Measurements from ENCODE around the gene WASF2.
"Not testable (repeated sequence)": the region's sequence is repeated elsewhere in the genome, so short reads cannot be mapped to it uniquely, and the experiment has no call there.

The WASF2 gene

DNA sequence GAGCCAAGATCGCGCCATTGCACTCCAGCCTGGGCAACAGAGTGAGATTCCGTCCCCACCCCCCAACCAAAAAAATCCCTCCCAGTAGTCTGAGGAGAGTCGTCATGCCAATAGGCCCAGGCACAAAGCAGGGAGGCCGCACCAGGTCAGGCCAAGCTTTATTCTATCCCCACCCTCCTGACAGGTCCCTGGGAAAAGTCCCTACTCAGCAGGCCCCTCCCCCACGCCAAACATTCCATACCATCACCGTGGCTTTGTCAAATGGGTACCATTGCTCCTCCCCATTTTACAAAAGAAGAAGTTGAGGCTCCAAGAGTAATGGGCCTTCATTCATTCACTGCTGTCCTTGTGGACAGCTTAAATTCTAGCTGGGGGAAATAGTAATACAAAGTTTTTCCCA, 92.2 kb downstream of the WASF2 start:
- DNase-seq (ENCODE audit: low read depth), result no peak

DNA sequence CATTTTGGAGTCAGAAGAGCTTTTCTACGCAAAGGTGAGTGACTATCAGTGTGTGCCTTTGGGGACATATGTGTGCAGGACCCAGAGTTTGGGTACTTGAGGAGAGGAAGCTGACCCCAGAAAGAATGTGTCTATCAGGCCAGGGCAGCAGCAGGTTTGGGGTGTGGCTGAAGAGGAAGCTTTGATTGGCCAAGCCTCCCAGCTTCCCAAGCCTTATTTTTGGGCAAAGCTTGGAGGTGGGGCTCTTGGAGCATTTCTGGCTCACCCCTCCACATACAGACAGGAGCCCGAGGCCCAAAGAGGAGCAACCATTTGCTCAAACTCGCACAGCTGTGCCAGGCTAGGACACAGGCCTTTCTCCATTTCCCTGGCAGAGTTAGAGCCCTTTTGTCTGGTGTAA, 92.9 kb downstream of the WASF2 start:
- no peak for DNase-seq (ENCODE audit: low read depth)

DNA sequence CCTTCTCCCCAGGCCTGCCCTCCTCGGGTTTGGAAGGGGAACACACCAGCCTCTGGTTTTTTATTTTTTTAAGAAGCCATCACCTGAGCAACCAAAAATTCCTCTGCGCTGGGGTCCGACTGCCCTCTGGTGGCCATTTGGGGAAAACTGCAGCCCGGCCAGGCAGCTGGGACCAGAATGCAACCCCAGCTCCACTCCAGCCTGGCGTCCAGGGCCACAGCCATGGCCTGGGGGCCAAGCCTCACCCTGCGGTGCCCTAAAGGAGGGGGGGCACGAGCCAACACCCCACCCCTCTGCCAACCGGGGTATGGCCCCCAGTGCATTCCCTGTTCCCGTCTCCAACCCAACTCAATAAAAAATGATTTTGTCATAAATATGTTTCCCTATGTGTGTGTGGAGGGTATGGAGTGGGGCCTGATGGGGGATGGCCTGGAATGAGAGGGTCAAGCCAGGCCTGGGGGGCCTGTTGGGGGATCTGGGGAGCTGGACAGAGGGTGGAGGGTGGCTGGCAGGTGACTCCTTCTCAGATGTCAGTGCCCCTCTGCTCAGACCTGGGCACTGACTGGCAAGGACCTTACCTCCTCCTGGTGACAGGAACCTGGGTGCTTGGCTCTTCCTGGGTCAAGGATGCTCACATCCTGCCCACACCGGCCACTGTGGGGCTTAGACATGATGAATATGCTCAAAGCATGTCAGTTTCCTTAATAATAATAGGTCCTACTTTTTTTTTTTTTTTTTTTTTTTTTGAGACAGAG, 94.3 kb downstream of the WASF2 start:
- no peak for DNase-seq (ENCODE audit: low read depth)

DNA sequence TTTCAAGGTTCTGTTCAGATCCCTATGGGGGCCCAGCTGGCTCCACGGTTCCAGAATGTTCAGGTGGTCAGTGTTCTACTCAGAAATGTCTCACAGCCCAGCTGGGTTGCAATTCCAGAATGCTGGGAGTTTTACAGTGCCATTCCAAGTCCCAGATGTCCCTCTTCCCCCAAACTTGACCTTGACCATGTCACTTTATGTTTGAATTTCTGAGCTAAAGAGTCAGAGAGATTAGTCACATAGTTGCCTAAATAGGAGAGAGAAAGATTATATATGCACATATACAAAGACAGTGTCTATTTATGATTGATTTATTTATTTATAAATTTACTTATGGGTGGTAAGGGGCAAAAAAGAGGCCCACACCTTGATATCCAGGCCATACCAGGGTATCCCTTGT, 95.0 kb downstream of the WASF2 start:
- no peak for DNase-seq (ENCODE audit: low read depth)

DNA sequence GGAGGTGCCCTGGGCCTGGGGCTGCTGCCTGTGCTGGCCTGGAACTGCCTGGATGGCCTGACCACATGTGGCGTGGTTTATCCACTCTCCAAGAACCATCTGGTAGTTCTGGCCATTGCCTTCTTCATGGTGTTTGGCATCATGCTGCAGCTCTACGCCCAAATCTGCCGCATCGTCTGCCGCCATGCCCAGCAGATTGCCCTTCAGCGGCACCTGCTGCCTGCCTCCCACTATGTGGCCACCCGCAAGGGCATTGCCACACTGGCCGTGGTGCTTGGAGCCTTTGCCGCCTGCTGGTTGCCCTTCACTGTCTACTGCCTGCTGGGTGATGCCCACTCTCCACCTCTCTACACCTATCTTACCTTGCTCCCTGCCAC, 95.7 kb downstream of the WASF2 start:
- DNase-seq (ENCODE audit: low read depth), result no peak

DNA sequence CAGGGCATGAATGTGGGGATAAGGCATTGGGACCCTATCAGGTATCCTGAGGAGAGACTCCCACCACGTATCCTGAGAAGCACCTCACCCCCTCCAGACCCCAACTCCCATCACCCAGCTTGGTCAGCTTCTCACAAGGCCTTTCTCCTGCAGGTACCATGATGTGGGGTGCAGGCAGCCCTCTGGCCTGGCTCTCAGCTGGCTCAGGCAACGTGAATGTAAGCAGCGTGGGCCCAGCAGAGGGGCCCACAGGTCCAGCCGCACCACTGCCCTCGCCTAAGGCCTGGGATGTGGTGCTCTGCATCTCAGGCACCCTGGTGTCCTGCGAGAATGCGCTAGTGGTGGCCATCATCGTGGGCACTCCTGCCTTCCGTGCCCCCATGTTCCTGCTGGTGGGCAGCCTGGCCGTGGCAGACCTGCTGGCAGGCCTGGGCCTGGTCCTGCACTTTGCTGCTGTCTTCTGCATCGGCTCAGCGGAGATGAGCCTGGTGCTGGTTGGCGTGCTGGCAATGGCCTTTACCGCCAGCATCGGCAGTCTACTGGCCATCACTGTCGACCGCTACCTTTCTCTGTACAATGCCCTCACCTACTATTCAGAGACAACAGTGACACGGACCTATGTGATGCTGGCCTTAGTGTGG, 96.2 kb downstream of the WASF2 start:
- DNase-seq (ENCODE audit: low read depth), result no peak

GRCh38 chr1:27392778-27393635, 97.0 kb downstream of the WASF2 start:
- no peak for DNase-seq (ENCODE audit: low read depth)

DNA sequence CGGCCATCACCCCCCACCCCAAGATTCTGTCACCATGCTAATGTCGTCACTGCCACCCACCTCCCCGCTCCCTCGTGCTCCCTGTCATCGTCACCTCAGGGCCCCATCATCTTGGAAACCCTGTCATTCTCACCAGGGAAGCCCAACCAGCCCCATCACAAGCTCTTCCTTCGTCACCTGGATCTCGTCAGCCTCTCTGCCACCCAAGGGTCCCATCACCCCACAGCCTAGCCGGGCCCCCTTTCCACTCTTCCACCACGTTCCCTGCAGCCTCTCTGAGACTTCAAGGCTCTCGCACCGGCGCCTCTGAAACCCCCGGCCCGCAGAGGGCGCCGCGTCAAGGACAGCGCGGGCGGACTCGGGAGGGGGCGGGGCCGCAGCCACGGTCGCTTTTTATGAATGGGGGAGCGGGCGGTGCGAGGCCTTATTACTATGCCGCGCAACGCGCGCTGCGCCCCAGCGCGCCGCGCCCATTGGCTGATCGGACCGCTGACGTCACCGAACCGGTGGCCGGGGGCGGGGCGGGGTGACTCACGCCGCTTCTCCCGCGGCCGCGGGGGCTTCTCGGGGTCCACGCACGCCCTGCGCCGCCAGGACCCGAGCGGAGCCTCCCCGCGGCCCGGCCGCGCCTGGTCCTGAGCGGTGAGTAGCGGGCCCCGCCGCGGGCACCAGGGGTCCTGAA, 97.7 kb downstream of the WASF2 start, which contains the start of gene GPR3:
GPR3 (plus strand) TSS at position 527 of the 682 bp plus-strand sequence. CDS start 1,177 bp downstream, outside the sequence.
- no peak for DNase-seq (ENCODE audit: low read depth)

GRCh38 chr1:27391511-27392095, 98.4 kb downstream of the WASF2 start:
- no peak for DNase-seq (ENCODE audit: low read depth)

DNA sequence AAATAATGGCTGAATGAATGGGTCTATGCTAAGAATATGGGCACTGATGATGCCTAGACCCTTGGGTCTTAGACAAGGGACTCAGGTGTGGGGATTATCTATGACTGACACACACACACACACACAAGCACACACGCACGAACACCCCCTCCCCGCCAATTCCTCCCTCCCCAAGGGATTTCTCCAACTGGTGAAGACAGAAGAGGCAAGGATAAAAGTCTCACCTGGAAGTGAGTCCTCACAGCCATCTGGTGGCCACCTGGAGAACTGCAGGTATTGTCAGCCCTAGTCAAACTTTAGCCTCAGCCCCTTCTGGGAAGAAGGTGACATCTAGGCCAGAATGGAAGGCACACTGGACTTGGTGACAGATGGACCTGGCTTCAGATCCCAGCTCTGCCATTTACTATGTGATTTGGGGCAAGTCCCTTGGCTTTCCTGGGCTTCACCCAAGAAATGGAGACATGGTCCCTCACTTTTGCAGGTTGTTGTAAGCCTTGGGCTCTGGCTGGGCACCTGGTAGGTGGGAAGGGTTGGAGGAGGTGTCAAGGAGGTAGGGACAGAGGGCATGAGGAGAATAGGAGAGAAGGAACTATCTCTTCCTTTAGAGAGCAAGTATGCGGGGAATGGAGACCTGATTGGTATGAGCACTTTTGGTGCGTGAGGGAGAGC, 101.5 kb downstream of the WASF2 start:
- no peak for DNase-seq (ENCODE audit: low read depth)

DNA sequence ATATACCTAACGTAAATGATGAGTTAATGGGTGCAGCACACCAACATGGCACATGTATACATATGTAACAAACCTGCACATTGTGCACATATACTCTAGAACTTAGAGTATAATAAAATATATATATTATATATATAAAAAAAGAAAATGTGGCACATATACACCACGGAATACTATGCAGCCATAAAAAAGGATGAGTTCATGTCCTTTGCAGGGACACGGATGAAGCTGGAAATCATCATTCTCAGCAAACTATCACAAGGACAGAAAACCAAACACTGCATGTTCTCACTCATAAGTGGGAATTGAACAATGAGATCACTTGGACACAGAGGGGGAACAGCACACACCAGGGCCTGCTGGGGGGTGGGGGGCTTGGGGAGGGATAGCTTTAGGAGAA, 105.2 kb downstream of the WASF2 start:
- not testable (repeated sequence) for DNase-seq (ENCODE audit: low read depth)

GRCh38 chr1:27383661-27384060, 106.3 kb downstream of the WASF2 start:
- no peak for DNase-seq (ENCODE audit: low read depth)

DNA sequence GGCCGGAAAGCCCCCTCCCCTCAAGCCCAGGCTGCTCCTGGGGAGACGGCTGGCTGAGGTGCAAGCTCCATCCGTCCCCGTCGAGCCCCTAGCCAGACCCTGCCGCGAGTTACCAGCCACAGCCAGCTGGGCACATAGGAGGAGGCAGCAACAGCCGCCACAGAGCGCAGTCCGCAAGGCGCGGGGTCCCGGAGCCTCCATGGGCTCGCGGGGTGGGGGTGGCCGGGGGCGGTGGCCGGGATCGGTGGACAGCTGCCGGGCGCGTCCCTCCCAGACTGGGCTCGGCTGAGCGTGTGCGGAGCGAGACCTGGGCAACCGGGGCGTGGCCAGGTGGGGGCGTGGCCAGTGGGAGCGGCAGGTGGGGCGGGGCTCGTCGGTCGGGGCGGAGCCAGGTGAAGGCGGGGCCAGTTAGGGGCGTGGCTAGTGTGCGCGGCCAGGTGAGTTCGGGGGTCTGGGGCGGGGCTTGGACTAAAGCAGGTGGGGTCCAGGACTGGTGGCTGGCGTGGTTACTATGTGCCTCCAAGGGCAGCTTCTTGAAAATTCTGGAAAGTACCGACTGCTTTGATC, 106.8 kb downstream of the WASF2 start, which contains the start of gene CD164L2:
CD164L2 (minus strand) TSS at position 295 of the 567 bp plus-strand sequence; CDS start at position 201, 94 bp downstream.
- DNase-seq (ENCODE audit: low read depth), result no peak

- no peak for DNase-seq (ENCODE audit: low read depth)
Measured at GRCh38 chr1:27381969-27382762, 107.8 kb downstream of the WASF2 start.

GRCh38 chr1:27380766-27381733, 108.9 kb downstream of the WASF2 start:
- no peak for DNase-seq (ENCODE audit: low read depth)

DNA sequence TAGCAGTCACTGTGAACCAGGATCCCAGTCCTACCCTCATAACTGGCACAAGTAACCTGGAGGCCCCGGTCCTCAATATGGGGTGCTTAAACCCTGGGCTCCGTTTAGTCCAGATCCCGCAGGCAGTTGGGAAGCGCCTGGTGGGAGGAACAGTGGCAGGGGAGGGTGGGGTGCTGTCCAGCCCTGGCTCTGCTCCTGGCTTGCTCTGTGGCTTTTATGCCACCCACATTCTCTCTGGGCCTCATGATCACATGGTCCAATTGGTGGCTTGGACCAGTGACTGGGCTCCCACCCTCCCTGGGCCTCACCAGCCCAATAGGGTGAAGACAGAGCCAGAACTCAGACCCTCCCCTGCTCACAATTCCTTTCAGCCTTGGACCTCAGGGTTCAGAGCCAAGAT, 109.7 kb downstream of the WASF2 start:
- no peak for DNase-seq (ENCODE audit: low read depth)

GRCh38 chr1:27379564-27380122, 110.3 kb downstream of the WASF2 start:
- DNase-seq (ENCODE audit: low read depth), result no peak

DNA sequence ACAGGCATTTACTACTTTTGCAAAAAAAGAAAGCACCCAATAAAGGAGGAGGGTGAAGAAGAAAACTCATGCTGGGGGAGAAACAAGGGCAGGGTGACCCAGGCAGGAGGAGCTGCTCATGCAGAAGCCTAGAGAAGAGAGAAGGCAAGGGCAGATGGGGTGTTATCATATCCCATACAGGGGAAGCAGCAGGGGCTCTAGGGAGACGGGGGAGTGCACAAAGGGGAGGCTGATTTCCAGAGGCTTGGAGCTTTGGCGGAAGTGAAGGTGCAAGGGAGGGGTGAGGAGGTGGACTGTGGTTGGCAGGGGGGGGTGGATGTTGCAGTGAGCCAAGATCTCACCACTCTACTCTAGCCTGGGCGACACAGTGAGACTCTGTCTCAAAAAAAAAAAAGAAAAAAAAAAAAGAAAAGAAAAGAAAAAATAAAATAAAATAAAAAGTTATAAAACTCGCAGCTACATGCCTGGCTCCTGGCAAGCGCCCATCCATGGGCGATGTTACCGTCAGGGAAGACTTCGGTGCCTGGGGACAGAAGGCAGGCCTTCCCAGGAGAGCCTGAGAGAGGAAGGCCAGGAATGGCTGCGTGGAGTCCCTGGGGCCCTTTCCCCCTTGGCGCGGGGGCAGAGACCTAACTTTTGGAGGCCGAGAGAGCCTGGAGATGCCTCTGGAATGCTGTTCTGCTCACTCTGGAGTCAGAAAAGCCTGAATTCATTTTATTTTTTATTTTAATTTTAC, 112.0 kb downstream of the WASF2 start:
- DNase-seq (ENCODE audit: low read depth), result no peak
